Heart left ventricle (tissue), 13 donors: ENCODE data around the gene ETV3.

ENCODE experiments used
- POLR2A ChIP-seq, 2 donors: fragments of 450-650 bp; IDR thresholded peaks; one replicate each; pipeline ENCODE4 v1.6.1; 2017; ENCODE audit warnings: antibody characterized with exemption in 2 of 2, mild to moderate bottlenecking in 2 of 2, moderate library complexity in 2 of 2
- TF ChIP-seq, protein P1 (sequence below), 12 donors: fragments of 200-600 bp; sonication (generic) in 4 of 12; IDR thresholded peaks; one replicate each; pipeline versions ENCODE4 v1.5.0 to v1.8.0; 2018 to 2022; ENCODE audit warnings: antibody characterized with exemption in 12 of 12, mild to moderate bottlenecking in 5 of 12
- donor health status: ischemic (EF 13 %, LVEDD 7.1; RV severe dilation, severe dysfunction).
- donor health status: DM: no; HTN: yes; CAD: no.
- donor health status: DM: no; HTN: no; CAD: no.
- donor health status: ischemic (EF 25% LVEDD 6.9; RV normal size, moderate dysfunction).
- donor health status: ischemic (EF 25% LVEDD 5.7; RV mildly dilated, moderate dysfunction).
- donor health status: ischemic (EF 35%, LVEDD 5.7; RV mildly dilated, moderate dysfunction).
- donor health status: nonischemic (EF 11% LVEDD 7.7; RV severe dilation, severe dysfunction).
- donor health status: DM: yes; HTN: yes; CAD: no.
- donor health status: PGD.
- donor health status: ischemic (EF 29% LVEDD 5.4; RV normal size, mild dysfunction).
- donor health status: nonischemic (EF 23%, LVEDD 6.1; RV moderate dilation, normal function).

DNA sequence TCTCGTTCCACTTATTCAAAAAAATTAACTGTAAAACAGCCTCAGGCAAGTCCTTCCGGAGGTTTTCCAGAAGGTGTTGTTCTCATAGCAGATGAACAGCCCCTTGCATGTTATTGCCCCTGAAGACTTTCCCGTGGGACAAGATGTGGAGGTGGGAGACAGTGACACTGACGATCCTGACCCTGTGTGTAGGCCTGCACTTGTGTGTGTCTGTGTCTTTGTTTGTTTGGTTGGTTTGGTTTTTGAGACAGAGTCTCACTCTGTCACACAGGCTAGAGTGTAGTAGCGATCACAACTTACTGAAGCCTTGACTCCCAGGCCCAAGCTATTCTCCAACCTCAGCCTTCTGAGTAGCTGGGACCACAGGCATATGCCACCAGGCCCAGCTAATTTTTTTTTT lies 51.2 kb downstream of the ETV3 start:
- TF ChIP-seq, protein P1, sequence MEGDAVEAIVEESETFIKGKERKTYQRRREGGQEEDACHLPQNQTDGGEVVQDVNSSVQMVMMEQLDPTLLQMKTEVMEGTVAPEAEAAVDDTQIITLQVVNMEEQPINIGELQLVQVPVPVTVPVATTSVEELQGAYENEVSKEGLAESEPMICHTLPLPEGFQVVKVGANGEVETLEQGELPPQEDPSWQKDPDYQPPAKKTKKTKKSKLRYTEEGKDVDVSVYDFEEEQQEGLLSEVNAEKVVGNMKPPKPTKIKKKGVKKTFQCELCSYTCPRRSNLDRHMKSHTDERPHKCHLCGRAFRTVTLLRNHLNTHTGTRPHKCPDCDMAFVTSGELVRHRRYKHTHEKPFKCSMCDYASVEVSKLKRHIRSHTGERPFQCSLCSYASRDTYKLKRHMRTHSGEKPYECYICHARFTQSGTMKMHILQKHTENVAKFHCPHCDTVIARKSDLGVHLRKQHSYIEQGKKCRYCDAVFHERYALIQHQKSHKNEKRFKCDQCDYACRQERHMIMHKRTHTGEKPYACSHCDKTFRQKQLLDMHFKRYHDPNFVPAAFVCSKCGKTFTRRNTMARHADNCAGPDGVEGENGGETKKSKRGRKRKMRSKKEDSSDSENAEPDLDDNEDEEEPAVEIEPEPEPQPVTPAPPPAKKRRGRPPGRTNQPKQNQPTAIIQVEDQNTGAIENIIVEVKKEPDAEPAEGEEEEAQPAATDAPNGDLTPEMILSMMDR (IDR thresholded peaks at IDR 0.05), result no peak
- no peak for TF ChIP-seq POLR2A (IDR thresholded peaks at IDR 0.05)
